SK-N-SH (cell line): ENCODE data around the gene CDC42SE2. TPM values are rescaled to one million over a fixed set of nuclear protein-coding genes. Genes with fewer than 3 reads are reported as not detected.

Experiments used
- CTCF ChIA-PET: fragments of 300-600, 350-600 bp; formaldehyde crosslinking; extraction: SDS; loops from one replicate; lab custom pipeline; 2021; lab: Yijun Ruan, JAX
- POLR2A ChIA-PET: fragments of 350-600 bp; sonication (Branson Sonifier 250); formaldehyde crosslinking; extraction: SDS; loops from one replicate; lab custom pipeline; 2020; ENCODE audit warnings: antibody characterized with exemption, inconsistent platforms; lab: Yijun Ruan, JAX
- DNase-seq: peaks from one replicate; pipeline ENCODE4 v3.0.0; 2012
- H2AFZ ChIP-seq: fragments of 200-600 bp; sonication (generic); 2 replicates; pipeline ENCODE4 v1.8.1; 2016; ENCODE audit warnings: antibody characterized with exemption, mild to moderate bottlenecking, low read depth
- H3F3A ChIP-seq: fragments of 200-600 bp; sonication (generic); replicated peaks from 2 replicates; pipeline ENCODE3; 2016; ENCODE audit warnings: antibody characterized with exemption, mild to moderate bottlenecking; ENCODE audit not compliant: insufficient read depth
- H3K27ac ChIP-seq, 2 experiments: fragments of 200-500 bp in 1 of 2; fragments of 200-600 bp in 1 of 2; sonication (Bioruptor generic) in 1 of 2; sonication (generic), shearing (Covaris generic) in 1 of 2; 2 replicates each; pipeline versions ENCODE4 v1.5.1 to v1.6.1; 2014 to 2016; ENCODE audit warnings: low read depth in 2 of 2, inconsistent platforms in 1 of 2, low read length in 1 of 2, mild to moderate bottlenecking in 1 of 2, mixed read lengths in 1 of 2
- H3K27me3 ChIP-seq: fragments of 200-600 bp; sonication (generic), shearing (Covaris generic); 2 replicates; pipeline ENCODE4 v1.6.1; 2016; ENCODE audit warnings: mixed run types; ENCODE audit not compliant: insufficient read depth
- H3K36me3 ChIP-seq, 2 experiments: fragments of 200-500 bp in 1 of 2; fragments of 200-600 bp in 1 of 2; sonication (Bioruptor generic) in 1 of 2; sonication (generic) in 1 of 2; replicated peaks in 1 of 2; 2 replicates each; pipeline versions ENCODE3 to v1.5.1; 2014 to 2016; ENCODE audit warnings: low read length in 1 of 2, mild to moderate bottlenecking in 1 of 2; ENCODE audit not compliant: insufficient read depth in 2 of 2, control insufficient read depth in 1 of 2
- H3K4me1 ChIP-seq, 2 experiments: fragments of 200-500 bp in 1 of 2; fragments of 200-600 bp in 1 of 2; sonication (Bioruptor generic) in 1 of 2; sonication (generic), shearing (Covaris generic) in 1 of 2; 2 replicates each; pipeline versions ENCODE4 v1.5.1 to v1.6.1; 2014 to 2016; ENCODE audit warnings: low read depth in 1 of 2, low read length in 1 of 2, mixed run types in 1 of 2; ENCODE audit not compliant: insufficient read depth in 2 of 2, control insufficient read depth in 1 of 2
- H3K4me2 ChIP-seq: fragments of 200-600 bp; sonication (generic), shearing (Covaris generic); 2 replicates; pipeline ENCODE4 v1.6.1; 2017; ENCODE audit warnings: mixed run types
- H3K4me3 ChIP-seq, 2 experiments: fragments of 200-500 bp in 1 of 2; fragments of 200-600 bp in 1 of 2; sonication (Bioruptor generic) in 1 of 2; sonication (generic), shearing (Covaris generic) in 1 of 2; 2 replicates each; pipeline versions ENCODE4 v1.5.1 to v1.8.1; 2014 to 2016; ENCODE audit warnings: low read depth in 2 of 2, inconsistent platforms in 1 of 2, low read length in 1 of 2, mild to moderate bottlenecking in 1 of 2, mixed read lengths in 1 of 2, moderate library complexity in 1 of 2
- H3K79me2 ChIP-seq: fragments of 200-600 bp; sonication (generic); 2 replicates; pipeline ENCODE4 v1.8.1; 2017; ENCODE audit warnings: mild to moderate bottlenecking; ENCODE audit not compliant: insufficient read depth
- H3K9ac ChIP-seq: fragments of 200-600 bp; sonication (generic); 2 replicates; pipeline ENCODE4 v1.6.1; 2017; ENCODE audit warnings: mixed run types
- H3K9me2 ChIP-seq: fragments of 200-600 bp; sonication (generic); 2 replicates; pipeline ENCODE4 v1.6.1; 2017; ENCODE audit warnings: mixed run types
- H3K9me3 ChIP-seq: fragments of 200-600 bp; sonication (generic); 2 replicates; pipeline ENCODE4 v1.6.1; 2017; ENCODE audit warnings: mixed run types, mild to moderate bottlenecking, moderate library complexity
- H4K20me1 ChIP-seq: fragments of 200-600 bp; sonication (generic); 2 replicates; pipeline ENCODE4 v1.6.1; 2017; ENCODE audit warnings: mild to moderate bottlenecking, mixed run types; ENCODE audit not compliant: insufficient read depth
- CHD2 ChIP-seq: fragments of 150-350 bp; IDR thresholded peaks from 2 replicates; pipeline ENCODE4 v1.6.1; 2018; ENCODE audit warnings: low read length; ENCODE audit not compliant: partially characterized antibody
- ELF1 ChIP-seq: IDR thresholded peaks from 2 replicates; pipeline ENCODE4 v1.4.0; 2012
- FOXM1 ChIP-seq: IDR thresholded peaks from 2 replicates; pipeline ENCODE4 v1.4.0; 2012; ENCODE audit warnings: low read depth, mild to moderate bottlenecking
- JUND ChIP-seq: IDR thresholded peaks from 2 replicates; pipeline ENCODE4 v1.4.0; 2012
- MXI1 ChIP-seq: IDR thresholded peaks from 2 replicates; pipeline ENCODE4 v1.6.1; 2012; ENCODE audit warnings: mild to moderate bottlenecking, low read depth, low read length, improper control_type of control experiment
- NFIC ChIP-seq: IDR thresholded peaks from 2 replicates; pipeline ENCODE4 v1.4.0; 2012; ENCODE audit warnings: borderline replicate concordance
- NRF1 ChIP-seq: IDR thresholded peaks from 2 replicates; pipeline ENCODE4 v1.6.1; 2012; ENCODE audit warnings: low read depth, mild to moderate bottlenecking, low read length
- POLR2AphosphoS5 ChIP-seq: IDR thresholded peaks from 2 replicates; pipeline ENCODE4 v1.6.1; 2012; ENCODE audit warnings: low read depth, low read length
- RAD21 ChIP-seq: IDR thresholded peaks from 2 replicates; pipeline ENCODE4 v1.6.1; 2012; ENCODE audit warnings: mild to moderate bottlenecking, low read length
- RFX5 ChIP-seq: IDR thresholded peaks from 2 replicates; pipeline ENCODE4 v1.6.1; 2012; ENCODE audit warnings: mild to moderate bottlenecking, improper control_type of control experiment, low read length
- SIN3A ChIP-seq: IDR thresholded peaks from 2 replicates; pipeline ENCODE4 v1.6.1; 2012; ENCODE audit warnings: low read depth, mild to moderate bottlenecking, low read length, moderate library complexity, borderline replicate concordance
- SMC3 ChIP-seq: IDR thresholded peaks from 2 replicates; pipeline ENCODE4 v1.6.1; 2012; ENCODE audit warnings: low read depth, low read length, improper control_type of control experiment
- TCF12 ChIP-seq: IDR thresholded peaks from 2 replicates; pipeline ENCODE4 v1.4.0; 2012
- YY1 ChIP-seq: IDR thresholded peaks from 2 replicates; pipeline ENCODE4 v1.4.0; 2012; ENCODE audit warnings: low read depth, mild to moderate bottlenecking
- WGBS: methylation state at CpG from one replicate; pipeline ENCODE4 v1.1.6; 2017; ENCODE audit warnings: low lambda C conversion rate; 5-methylcytosine and 5-hydroxymethylcytosine counted together
- polyA plus RNA-seq, 3 experiments: library from polyadenylated mRNA; depleted of rRNA; stranded (reverse); fragments of >200 nt; gene quantifications; 2 replicates each; pipeline ENCODE4 v1.2.3, GENCODE V29; 2012
- TF ChIP-seq, protein P1 (sequence below): IDR thresholded peaks from 2 replicates; pipeline ENCODE4; 2012
- TF ChIP-seq, protein P2 (sequence below): IDR thresholded peaks from 2 replicates; pipeline ENCODE4 v1.6.1; 2012; ENCODE audit warnings: mild to moderate bottlenecking, low read depth, low read length, moderate library complexity
- TF ChIP-seq, protein P3 (sequence below): fragments of 150-350 bp; IDR thresholded peaks from 2 replicates; pipeline ENCODE4 v1.6.1; 2016; ENCODE audit warnings: mild to moderate bottlenecking, low read depth, low read length
- TF ChIP-seq, protein P4 (sequence below): IDR thresholded peaks from 2 replicates; pipeline ENCODE4 v1.4.0; 2012; ENCODE audit warnings: low read depth, borderline replicate concordance
- TF ChIP-seq, protein P5 (sequence below): fragments of 200-600 bp; sonication (generic); IDR thresholded peaks from 2 replicates; pipeline ENCODE4 v1.6.1; 2017; ENCODE audit warnings: antibody characterized with exemption, mild to moderate bottlenecking, moderate library complexity
- TF ChIP-seq, protein P6 (sequence below): IDR thresholded peaks from 2 replicates; pipeline ENCODE4 v1.4.0; 2012; ENCODE audit warnings: low read depth, borderline replicate concordance

The CDC42SE2 gene
- polyA plus RNA-seq, 1 of the 3 experiments (the other 2 are of a cell fraction) = 8.6 TPM

DNA sequence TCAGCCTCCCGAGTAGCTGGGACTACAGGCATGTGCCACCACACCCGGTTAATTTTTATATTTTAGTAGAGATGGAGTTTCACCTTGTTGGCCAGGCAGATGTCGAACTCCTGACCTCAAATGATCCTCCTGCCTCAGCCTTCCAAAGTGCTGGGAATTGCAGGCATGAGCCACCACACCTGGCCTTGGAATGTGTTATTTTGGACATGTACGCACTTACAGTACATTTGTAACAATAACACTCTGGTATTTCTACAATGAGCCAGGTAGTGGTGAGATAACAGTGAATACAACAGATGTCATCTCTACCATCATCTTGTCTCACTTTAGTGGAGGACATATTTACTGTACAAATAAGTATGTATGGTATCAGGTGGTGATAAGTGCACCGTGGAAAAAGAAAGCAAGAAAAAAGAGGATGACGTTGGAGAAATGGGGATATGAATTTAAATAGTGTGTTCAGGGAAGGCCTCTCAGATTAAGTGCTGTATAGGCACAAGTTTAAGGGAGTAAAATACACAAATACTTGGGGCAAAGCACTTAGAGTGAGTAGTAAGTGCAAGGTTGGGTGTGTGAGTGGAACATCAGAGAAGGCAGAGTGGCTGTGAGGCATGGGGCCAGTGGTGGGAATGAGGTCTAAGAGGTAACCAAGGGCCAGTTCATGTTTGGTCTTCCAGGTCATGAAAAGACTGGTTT, 100.1 kb downstream of the CDC42SE2 start:
- Histone ChIP-seq H4K20me1 (no peaks in the 10 kb centered on the region), H3K4me3 (no peak overlapping the region), H3K79me2 (peaks cover 54% of the 10 kb centered on the region), H3K9me3 (no peaks in the 10 kb centered on the region), H3K4me2 (no peak overlapping the region), H3K4me1 (no peaks in the 10 kb centered on the region), H3K9ac (no peak overlapping the region), H3K9me2 (no peaks in the 10 kb centered on the region)
- ChIA-PET POLR2A (no interaction called here), CTCF (interaction anchor here (0.6 to 1.9 kb wide), 2 partner anchors 15 to 1587 kb away, joined by 3 to 4 read pairs; no protein-coding TSS in a partner anchor)
- DNase-seq = no peak
- 91% methylated on average over 6 of the region's 6 CpGs for WGBS
- TF ChIP-seq NFIC (no peak), TCF12 (no peak), RFX5 (no peak), YY1 (no peak), NRF1 (no peak), SIN3A (no peak), POLR2AphosphoS5 (no peak), JUND (no peak), FOXM1 (no peak), CHD2 (no peak), MXI1 (no peak), SMC3 (no peak), RAD21 (no peak), ELF1 (no peak)
- TF ChIP-seq, protein P1, sequence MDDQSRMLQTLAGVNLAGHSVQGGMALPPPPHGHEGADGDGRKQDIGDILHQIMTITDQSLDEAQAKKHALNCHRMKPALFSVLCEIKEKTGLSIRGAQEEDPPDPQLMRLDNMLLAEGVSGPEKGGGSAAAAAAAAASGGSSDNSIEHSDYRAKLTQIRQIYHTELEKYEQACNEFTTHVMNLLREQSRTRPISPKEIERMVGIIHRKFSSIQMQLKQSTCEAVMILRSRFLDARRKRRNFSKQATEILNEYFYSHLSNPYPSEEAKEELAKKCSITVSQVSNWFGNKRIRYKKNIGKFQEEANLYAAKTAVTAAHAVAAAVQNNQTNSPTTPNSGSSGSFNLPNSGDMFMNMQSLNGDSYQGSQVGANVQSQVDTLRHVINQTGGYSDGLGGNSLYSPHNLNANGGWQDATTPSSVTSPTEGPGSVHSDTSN = no peak
- TF ChIP-seq, protein P2, sequence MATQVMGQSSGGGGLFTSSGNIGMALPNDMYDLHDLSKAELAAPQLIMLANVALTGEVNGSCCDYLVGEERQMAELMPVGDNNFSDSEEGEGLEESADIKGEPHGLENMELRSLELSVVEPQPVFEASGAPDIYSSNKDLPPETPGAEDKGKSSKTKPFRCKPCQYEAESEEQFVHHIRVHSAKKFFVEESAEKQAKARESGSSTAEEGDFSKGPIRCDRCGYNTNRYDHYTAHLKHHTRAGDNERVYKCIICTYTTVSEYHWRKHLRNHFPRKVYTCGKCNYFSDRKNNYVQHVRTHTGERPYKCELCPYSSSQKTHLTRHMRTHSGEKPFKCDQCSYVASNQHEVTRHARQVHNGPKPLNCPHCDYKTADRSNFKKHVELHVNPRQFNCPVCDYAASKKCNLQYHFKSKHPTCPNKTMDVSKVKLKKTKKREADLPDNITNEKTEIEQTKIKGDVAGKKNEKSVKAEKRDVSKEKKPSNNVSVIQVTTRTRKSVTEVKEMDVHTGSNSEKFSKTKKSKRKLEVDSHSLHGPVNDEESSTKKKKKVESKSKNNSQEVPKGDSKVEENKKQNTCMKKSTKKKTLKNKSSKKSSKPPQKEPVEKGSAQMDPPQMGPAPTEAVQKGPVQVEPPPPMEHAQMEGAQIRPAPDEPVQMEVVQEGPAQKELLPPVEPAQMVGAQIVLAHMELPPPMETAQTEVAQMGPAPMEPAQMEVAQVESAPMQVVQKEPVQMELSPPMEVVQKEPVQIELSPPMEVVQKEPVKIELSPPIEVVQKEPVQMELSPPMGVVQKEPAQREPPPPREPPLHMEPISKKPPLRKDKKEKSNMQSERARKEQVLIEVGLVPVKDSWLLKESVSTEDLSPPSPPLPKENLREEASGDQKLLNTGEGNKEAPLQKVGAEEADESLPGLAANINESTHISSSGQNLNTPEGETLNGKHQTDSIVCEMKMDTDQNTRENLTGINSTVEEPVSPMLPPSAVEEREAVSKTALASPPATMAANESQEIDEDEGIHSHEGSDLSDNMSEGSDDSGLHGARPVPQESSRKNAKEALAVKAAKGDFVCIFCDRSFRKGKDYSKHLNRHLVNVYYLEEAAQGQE = no peak
- TF ChIP-seq, protein P3, sequence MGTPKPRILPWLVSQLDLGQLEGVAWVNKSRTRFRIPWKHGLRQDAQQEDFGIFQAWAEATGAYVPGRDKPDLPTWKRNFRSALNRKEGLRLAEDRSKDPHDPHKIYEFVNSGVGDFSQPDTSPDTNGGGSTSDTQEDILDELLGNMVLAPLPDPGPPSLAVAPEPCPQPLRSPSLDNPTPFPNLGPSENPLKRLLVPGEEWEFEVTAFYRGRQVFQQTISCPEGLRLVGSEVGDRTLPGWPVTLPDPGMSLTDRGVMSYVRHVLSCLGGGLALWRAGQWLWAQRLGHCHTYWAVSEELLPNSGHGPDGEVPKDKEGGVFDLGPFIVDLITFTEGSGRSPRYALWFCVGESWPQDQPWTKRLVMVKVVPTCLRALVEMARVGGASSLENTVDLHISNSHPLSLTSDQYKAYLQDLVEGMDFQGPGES = no peak
- TF ChIP-seq, protein P4, sequence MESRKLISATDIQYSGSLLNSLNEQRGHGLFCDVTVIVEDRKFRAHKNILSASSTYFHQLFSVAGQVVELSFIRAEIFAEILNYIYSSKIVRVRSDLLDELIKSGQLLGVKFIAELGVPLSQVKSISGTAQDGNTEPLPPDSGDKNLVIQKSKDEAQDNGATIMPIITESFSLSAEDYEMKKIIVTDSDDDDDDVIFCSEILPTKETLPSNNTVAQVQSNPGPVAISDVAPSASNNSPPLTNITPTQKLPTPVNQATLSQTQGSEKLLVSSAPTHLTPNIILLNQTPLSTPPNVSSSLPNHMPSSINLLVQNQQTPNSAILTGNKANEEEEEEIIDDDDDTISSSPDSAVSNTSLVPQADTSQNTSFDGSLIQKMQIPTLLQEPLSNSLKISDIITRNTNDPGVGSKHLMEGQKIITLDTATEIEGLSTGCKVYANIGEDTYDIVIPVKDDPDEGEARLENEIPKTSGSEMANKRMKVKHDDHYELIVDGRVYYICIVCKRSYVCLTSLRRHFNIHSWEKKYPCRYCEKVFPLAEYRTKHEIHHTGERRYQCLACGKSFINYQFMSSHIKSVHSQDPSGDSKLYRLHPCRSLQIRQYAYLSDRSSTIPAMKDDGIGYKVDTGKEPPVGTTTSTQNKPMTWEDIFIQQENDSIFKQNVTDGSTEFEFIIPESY = no peak
- TF ChIP-seq, protein P5, sequence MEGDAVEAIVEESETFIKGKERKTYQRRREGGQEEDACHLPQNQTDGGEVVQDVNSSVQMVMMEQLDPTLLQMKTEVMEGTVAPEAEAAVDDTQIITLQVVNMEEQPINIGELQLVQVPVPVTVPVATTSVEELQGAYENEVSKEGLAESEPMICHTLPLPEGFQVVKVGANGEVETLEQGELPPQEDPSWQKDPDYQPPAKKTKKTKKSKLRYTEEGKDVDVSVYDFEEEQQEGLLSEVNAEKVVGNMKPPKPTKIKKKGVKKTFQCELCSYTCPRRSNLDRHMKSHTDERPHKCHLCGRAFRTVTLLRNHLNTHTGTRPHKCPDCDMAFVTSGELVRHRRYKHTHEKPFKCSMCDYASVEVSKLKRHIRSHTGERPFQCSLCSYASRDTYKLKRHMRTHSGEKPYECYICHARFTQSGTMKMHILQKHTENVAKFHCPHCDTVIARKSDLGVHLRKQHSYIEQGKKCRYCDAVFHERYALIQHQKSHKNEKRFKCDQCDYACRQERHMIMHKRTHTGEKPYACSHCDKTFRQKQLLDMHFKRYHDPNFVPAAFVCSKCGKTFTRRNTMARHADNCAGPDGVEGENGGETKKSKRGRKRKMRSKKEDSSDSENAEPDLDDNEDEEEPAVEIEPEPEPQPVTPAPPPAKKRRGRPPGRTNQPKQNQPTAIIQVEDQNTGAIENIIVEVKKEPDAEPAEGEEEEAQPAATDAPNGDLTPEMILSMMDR = no peak
- TF ChIP-seq, protein P6, sequence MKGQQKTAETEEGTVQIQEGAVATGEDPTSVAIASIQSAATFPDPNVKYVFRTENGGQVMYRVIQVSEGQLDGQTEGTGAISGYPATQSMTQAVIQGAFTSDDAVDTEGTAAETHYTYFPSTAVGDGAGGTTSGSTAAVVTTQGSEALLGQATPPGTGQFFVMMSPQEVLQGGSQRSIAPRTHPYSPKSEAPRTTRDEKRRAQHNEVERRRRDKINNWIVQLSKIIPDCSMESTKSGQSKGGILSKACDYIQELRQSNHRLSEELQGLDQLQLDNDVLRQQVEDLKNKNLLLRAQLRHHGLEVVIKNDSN = no peak
- TF ChIP-seq, all 33 proteins: peak for 0
- Histone ChIP-seq H3K36me3 (peaks cover 7 to 14% of the 10 kb centered on the region in 2 experiments), H3K27ac (no peak overlapping the region), H3F3A (no peaks in the 10 kb centered on the region), H3K27me3 (no peaks in the 10 kb centered on the region), H2AFZ (no peak overlapping the region)
